H1 (cell line): Measurements from ENCODE around the gene MRPL43. TPM values are rescaled to one million over a fixed set of nuclear protein-coding genes. Genes with fewer than 3 reads are reported as not detected.

ENCODE experiments used
- CTCF ChIA-PET: fragments of 300-600 bp; sonication (Branson Sonifier 250); formaldehyde crosslinking; loops from one replicate; lab custom pipeline; 2021; ENCODE audit not compliant: partially characterized antibody; lab: Charles Lee
- POLR2A ChIA-PET: fragments of 300-600 bp; sonication (Branson Sonifier 250); formaldehyde crosslinking; loops from one replicate; lab custom pipeline; 2021; ENCODE audit warnings: inconsistent platforms; ENCODE audit not compliant: partially characterized antibody; lab: Charles Lee
- DNase-seq, 2 experiments: peaks; one replicate each; pipeline versions ENCODE4 v3.0.0 to v3.0.0-alpha.2; 2010 to 2022; ENCODE audit warnings: low spot score in 2 of 2, low read depth in 1 of 2, mixed read lengths in 1 of 2
- FAIRE-seq: peaks from 2 replicates; lab custom pipeline; 2011; peaks lifted over from hg19 to GRCh38; lab: Jason Lieb, UNC
- H2AFZ ChIP-seq: 2 replicates; pipeline ENCODE4 v1.8.1; 2012; ENCODE audit warnings: low read length, inconsistent platforms
- H2AK5ac ChIP-seq: 2 replicates; pipeline ENCODE4 v1.6.1; 2013; ENCODE audit warnings: low read depth, low read length
- H2BK120ac ChIP-seq: replicated peaks from 2 replicates; pipeline ENCODE3; 2013; ENCODE audit warnings: low read depth, low read length, inconsistent platforms
- H2BK12ac ChIP-seq: 2 replicates; pipeline ENCODE4 v1.6.1; 2013; ENCODE audit warnings: low read depth, low read length
- H2BK15ac ChIP-seq: 2 replicates; pipeline ENCODE4 v1.6.1; 2013; ENCODE audit warnings: low read length
- H2BK20ac ChIP-seq: 2 replicates; pipeline ENCODE4 v1.6.1; 2013; ENCODE audit warnings: low read length
- H2BK5ac ChIP-seq: 2 replicates; pipeline ENCODE4 v1.6.1; 2013; ENCODE audit warnings: low read depth, low read length
- H3K14ac ChIP-seq: 2 replicates; pipeline ENCODE4 v1.6.1; 2013; ENCODE audit warnings: inconsistent platforms; ENCODE audit not compliant: insufficient read length
- H3K18ac ChIP-seq: 2 replicates; pipeline ENCODE4 v1.6.1; 2013; ENCODE audit warnings: low read length; ENCODE audit errors: extremely low read depth
- H3K23ac ChIP-seq: 2 replicates; pipeline ENCODE4 v1.6.1; 2013; ENCODE audit warnings: inconsistent platforms; ENCODE audit not compliant: insufficient read length
- H3K23me2 ChIP-seq: 2 replicates; pipeline ENCODE4 v1.6.1; 2013; ENCODE audit warnings: low read depth, low read length
- H3K27ac ChIP-seq: 2 replicates; pipeline ENCODE4 v1.6.1; 2011; ENCODE audit warnings: low read depth, low read length, inconsistent platforms
- H3K27me3 ChIP-seq, 4 experiments: replicated peaks in 1 of 4; 1 replicate in 1 of 4; 2 replicates in 3 of 4; pipeline versions ENCODE4 v1.6.1 to v1.8.1; 2011 to 2013; ENCODE audit warnings: low read length in 3 of 4, mild to moderate bottlenecking in 3 of 4, inconsistent platforms in 2 of 4, mixed read lengths in 2 of 4, moderate library complexity in 1 of 4; ENCODE audit not compliant: control insufficient read depth in 3 of 4, insufficient read depth in 3 of 4; ENCODE audit errors: extremely low read depth in 1 of 4
- H3K36me3 ChIP-seq, 4 experiments: 2 replicates each; pipeline versions ENCODE4 v1.6.1 to v1.8.1; 2011 to 2013; ENCODE audit warnings: mild to moderate bottlenecking in 4 of 4, low read length in 3 of 4, moderate library complexity in 2 of 4, control low read depth in 1 of 4, inconsistent platforms in 1 of 4; ENCODE audit not compliant: insufficient read depth in 4 of 4, control insufficient read depth in 2 of 4
- H3K4ac ChIP-seq: replicated peaks from 2 replicates; pipeline ENCODE3; 2013; ENCODE audit warnings: low read length, low read depth, mixed read lengths, inconsistent platforms; ENCODE audit not compliant: insufficient read length
- H3K4me1 ChIP-seq, 4 experiments: replicated peaks in 1 of 4; 1 replicate in 1 of 4; 2 replicates in 3 of 4; pipeline versions ENCODE4 v1.6.1 to v1.8.1; 2011 to 2013; ENCODE audit warnings: low read length in 3 of 4, inconsistent platforms in 2 of 4, mixed read lengths in 1 of 4; ENCODE audit not compliant: insufficient read depth in 4 of 4, control insufficient read depth in 3 of 4
- H3K4me2 ChIP-seq, 2 experiments: 2 replicates each; pipeline versions ENCODE4 v1.6.1 to v1.8.1; 2011 to 2013; ENCODE audit warnings: low read depth in 2 of 2, low read length in 2 of 2, control low read depth in 1 of 2, inconsistent platforms in 1 of 2, mild to moderate bottlenecking in 1 of 2; ENCODE audit not compliant: insufficient read depth in 1 of 2
- H3K4me3 ChIP-seq, 4 experiments: fragments of 200-600, 300-600 bp in 1 of 4; sonication (generic), shearing (Covaris generic), sonication (Bioruptor Twin) in 1 of 4; 2 replicates each; pipeline versions ENCODE4 v1.5.1 to v1.8.1; 2011 to 2016; ENCODE audit warnings: low read length in 4 of 4, low read depth in 3 of 4, control low read depth in 2 of 4, inconsistent platforms in 2 of 4, mild to moderate bottlenecking in 2 of 4, mixed read lengths in 1 of 4, moderate library complexity in 1 of 4; ENCODE audit not compliant: insufficient read depth in 2 of 4; ENCODE audit errors: extremely low read depth in 1 of 4
- H3K56ac ChIP-seq: replicated peaks from 2 replicates; pipeline ENCODE3; 2013; ENCODE audit warnings: low read depth, mild to moderate bottlenecking, mixed read lengths, low read length, inconsistent platforms; ENCODE audit not compliant: insufficient read length
- H3K79me1 ChIP-seq: 2 replicates; pipeline ENCODE4 v1.6.1; 2013; ENCODE audit warnings: low read depth, low read length, control low read depth
- H3K79me2 ChIP-seq, 2 experiments: 2 replicates each; pipeline versions ENCODE4 v1.6.1 to v1.8.1; 2012 to 2013; ENCODE audit warnings: low read length in 2 of 2, mild to moderate bottlenecking in 2 of 2, inconsistent platforms in 1 of 2; ENCODE audit not compliant: insufficient read depth in 2 of 2, control insufficient read depth in 1 of 2
- H3K9ac ChIP-seq, 4 experiments: replicated peaks in 1 of 4; 1 replicate in 1 of 4; 2 replicates in 3 of 4; pipeline versions ENCODE4 v1.6.1 to v1.8.1; 2011 to 2013; ENCODE audit warnings: low read depth in 3 of 4, low read length in 3 of 4, control low read depth in 2 of 4, mild to moderate bottlenecking in 2 of 4, moderate library complexity in 2 of 4, inconsistent platforms in 1 of 4; ENCODE audit errors: extremely low read depth in 1 of 4
- H3K9me3 ChIP-seq, 2 experiments: 2 replicates each; pipeline versions ENCODE4 v1.6.1 to v1.8.1; 2012 to 2013; ENCODE audit warnings: mild to moderate bottlenecking in 2 of 2, moderate library complexity in 2 of 2, control low read depth in 1 of 2, inconsistent platforms in 1 of 2, low read depth in 1 of 2, low read length in 1 of 2, mixed read lengths in 1 of 2; ENCODE audit not compliant: insufficient read depth in 2 of 2
- H4K20me1 ChIP-seq, 2 experiments: replicated peaks in 1 of 2; 2 replicates each; pipeline versions ENCODE3 to v1.8.1; 2011 to 2013; ENCODE audit warnings: inconsistent platforms in 2 of 2, low read length in 2 of 2, mild to moderate bottlenecking in 1 of 2; ENCODE audit not compliant: insufficient read depth in 2 of 2, control insufficient read depth in 1 of 2
- H4K5ac ChIP-seq: 2 replicates; pipeline ENCODE4 v1.6.1; 2013; ENCODE audit warnings: low read length, low read depth, mixed read lengths, inconsistent platforms; ENCODE audit not compliant: insufficient read length
- H4K8ac ChIP-seq: 2 replicates; pipeline ENCODE4 v1.8.0; 2013; ENCODE audit warnings: mild to moderate bottlenecking, moderate library complexity, low read length, inconsistent platforms; ENCODE audit not compliant: insufficient read depth; ENCODE audit errors: extremely low read depth
- H4K91ac ChIP-seq: replicated peaks from 2 replicates; pipeline ENCODE3; 2013; ENCODE audit warnings: low read length, mixed read lengths, inconsistent platforms; ENCODE audit not compliant: insufficient read length
- CTCF ChIP-seq, 3 experiments: IDR thresholded peaks; 1 replicate in 2 of 3; 2 replicates in 1 of 3; pipeline versions ENCODE4 v1.5.1 to v1.6.1; 2011; ENCODE audit warnings: low read length in 3 of 3, mild to moderate bottlenecking in 3 of 3, inconsistent platforms in 2 of 3, low read depth in 1 of 3, moderate library complexity in 1 of 3; ENCODE audit not compliant: insufficient read depth in 1 of 3; ENCODE audit errors: control extremely low read depth in 1 of 3
- MAFK ChIP-seq: IDR thresholded peaks from 2 replicates; pipeline ENCODE4 v1.6.1; 2012; ENCODE audit warnings: low read depth, mild to moderate bottlenecking, improper control_type of control experiment, low read length
- RAD21 ChIP-seq, 2 experiments: IDR thresholded peaks in 1 of 2; conservative IDR thresholded peaks in 1 of 2; 2 replicates each; pipeline ENCODE4 v1.6.1; 2011; ENCODE audit warnings: low read depth in 2 of 2, low read length in 2 of 2, improper control_type of control experiment in 1 of 2, inconsistent platforms in 1 of 2, mild to moderate bottlenecking in 1 of 2, moderate library complexity in 1 of 2
- WGBS, 2 experiments: shearing (Covaris generic) in 1 of 2; methylation state at CpG; one replicate each; pipeline versions ENCODE4 v1.1.6 to v1.1.7; 2013 to 2015; ENCODE audit warnings: low lambda C conversion rate in 2 of 2, mixed read lengths in 2 of 2, inconsistent platforms in 1 of 2, low coverage in 1 of 2, missing lambda C conversion rate in 1 of 2; ENCODE audit not compliant: insufficient replicate concordance in 2 of 2, insufficient coverage in 1 of 2, insufficient read length in 1 of 2; ENCODE audit errors: extremely low coverage in 1 of 2, missing lambda C conversion rate in 1 of 2; 5-methylcytosine and 5-hydroxymethylcytosine counted together
- polyA plus RNA-seq, 7 experiments: library from polyadenylated mRNA; depleted of rRNA in 3 of 7; stranded (reverse) in 5 of 7; unstranded in 2 of 7; fragments of >200 nt in 5 of 7; fragments of 200-250 nt in 2 of 7; gene quantifications; 1 replicate in 5 of 7; 2 replicates in 1 of 7; 4 replicates in 1 of 7; pipeline versions ENCODE4 v1.2.1 to v1.2.3, GENCODE V29; 2011 to 2013; ENCODE audit warnings: missing spikeins in 2 of 7, mixed read lengths in 2 of 7
- total RNA-seq: library from RNA; stranded (reverse); fragmentation: NEBNext Ultra II Directional; extraction: Animal tissue kit (Norgen Biotek cat#: 25700); gene quantifications from 2 replicates; pipeline ENCODE4 v1.2.1, GENCODE V29; 2021

MRPL43 gene
- total and polyA plus RNA-seq, 2 of the 8 experiments (the other 6 are each of a cell fraction or from before 2014, with no cell fraction given): 74.1 to 149 TPM

GRCh38 chr10:101014230-101014884, 27.1 kb upstream of the MRPL43 start:
- Histone ChIP-seq H4K8ac (no peak overlapping the region), H3K9me3 (no peaks in the 10 kb centered on the region), H2BK120ac (no peak overlapping the region), H2BK12ac (peak overlapping the region; percentile 75; the same call in 1 of the 2 replicates), H3K27ac (no peak overlapping the region), H3K36me3 (no peaks in the 10 kb centered on the region), H2AK5ac (no peak overlapping the region), H3K4ac (no peak overlapping the region), H3K4me2 (peak overlapping the region in 1 of 2 experiments; percentile 35; a peak in 2 of 4 replicates), H3K79me2 (no peaks in the 10 kb centered on the region), H2AFZ (no peak overlapping the region), H3K4me3 (no peak overlapping the region), H3K14ac (no peak overlapping the region), H3K18ac (no peak overlapping the region), H3K23ac (no peak overlapping the region), H3K23me2 (peaks cover 11% of the 10 kb centered on the region; the same call in 1 of the 2 replicates), H3K56ac (no peak overlapping the region), H4K5ac (no peak overlapping the region), H2BK15ac (peak overlapping the region; percentile 83; the same call in 1 of the 2 replicates), H2BK5ac (no peak overlapping the region), H3K9ac (no peak overlapping the region), H3K27me3 (peaks cover 14 to 36% (median 29%) of the 10 kb centered on the region in 4 experiments), H2BK20ac (no peak overlapping the region), H4K20me1 (no peaks in the 10 kb centered on the region), H3K79me1 (no peaks in the 10 kb centered on the region), H4K91ac (no peak overlapping the region), H3K4me1 (peaks cover 0 to 18% (median 11%) of the 10 kb centered on the region in 4 experiments; a peak in 5 of 7 replicates)
- FAIRE-seq: peak; percentile 36
- ChIA-PET POLR2A (interaction anchor here (0.6 to 6.5 kb wide), 12 partner anchors 9 to 974 kb away, joined by 3 to 81 read pairs (median 4); partner anchors contain the start of genes LZTS2, MRPL43, PDZD7 and TWNK), CTCF (interaction anchor here (0.6 to 7.2 kb wide), 62 partner anchors 13 to 1693 kb away, joined by 3 to 464 read pairs (median 5); partner anchors contain the start of genes KAZALD1, LZTS2, MRPL43 and PDZD7)
- peak in 1 of 2 experiments; percentile 99 for DNase-seq
- no peak for TF ChIP-seq MAFK
- peak; percentile 86 to 89 for TF ChIP-seq RAD21 (IDR thresholded peaks at IDR 0.05 in 1 of 2, conservative IDR thresholded peaks at IDR 0.05 in 1 of 2; ENCODE audit: low read depth in 2 of 2, low read length in 2 of 2)
- peak; percentile 94 to 96 (median 95) for TF ChIP-seq CTCF (IDR thresholded peaks at IDR 0.05; ENCODE audit: control extremely low read depth in 1 of 3, insufficient read depth in 1 of 3, low read depth in 1 of 3, low read length in 3 of 3)
- WGBS, 2 experiments: 25% methylated on average over 11 of the region's 11 CpGs; no CpG with 5 or more reads in 1 of the 2 experiments
